Measurements from ENCODE around the gene CELF2. TPM values are rescaled to one million over a fixed set of nuclear protein-coding genes. Genes with fewer than 3 reads are reported as not detected.
"Not testable (repeated sequence)": the region's sequence is repeated elsewhere in the genome, so short reads cannot be mapped to it uniquely, and the experiment has no call there.

CELF2 gene
- total RNA-seq, 1 donor from 2014 or later = 89.2 TPM

DNA sequence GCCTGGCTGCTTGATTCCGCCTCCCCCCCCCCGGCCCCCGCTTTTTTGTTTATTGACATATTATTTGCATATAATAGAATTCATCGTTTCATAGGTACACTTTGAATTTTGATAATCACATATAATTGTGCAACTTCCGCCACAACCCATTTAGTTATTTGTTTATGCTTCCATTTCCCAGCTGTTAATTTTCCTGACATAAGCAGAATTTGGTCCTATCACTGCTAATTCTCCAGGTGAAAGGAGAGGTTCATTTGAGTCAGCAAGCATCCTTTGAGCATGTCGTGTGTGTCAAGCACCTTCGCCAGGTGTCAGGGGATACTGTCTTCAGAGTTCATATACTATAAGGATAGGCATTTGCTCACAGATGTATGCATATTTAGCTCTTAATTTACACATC lies 102.2 kb downstream of the CELF2 start:
- ChIA-PET POLR2A (interaction anchor here (1.0 kb wide), 1 partner anchor 45 kb away, joined by 4 read pairs; no protein-coding TSS in a partner anchor), CTCF (no interaction called here)
- no peaks in the 10 kb centered on the region for H3K4me1 Mint-ChIP-seq
- no peak overlapping the region for H3K4me3 Mint-ChIP-seq
- H3K27me3 Mint-ChIP-seq = no peaks in the 10 kb centered on the region
- peaks cover 13% of the 10 kb centered on the region for H3K9me3 Mint-ChIP-seq
- no peak overlapping the region for H3K27ac Mint-ChIP-seq
- no peak for ATAC-seq (ENCODE audit: low read depth)
- DNase-seq = no peak
- peaks cover 5% of the 10 kb centered on the region for H3K36me3 Mint-ChIP-seq (ENCODE audit: low read depth)
- TF ChIP-seq CTCF (IDR thresholded peaks at IDR 0.05) = no peak
- intact Hi-C loops (cut with micrococcal nuclease) = no loop called here

DNA sequence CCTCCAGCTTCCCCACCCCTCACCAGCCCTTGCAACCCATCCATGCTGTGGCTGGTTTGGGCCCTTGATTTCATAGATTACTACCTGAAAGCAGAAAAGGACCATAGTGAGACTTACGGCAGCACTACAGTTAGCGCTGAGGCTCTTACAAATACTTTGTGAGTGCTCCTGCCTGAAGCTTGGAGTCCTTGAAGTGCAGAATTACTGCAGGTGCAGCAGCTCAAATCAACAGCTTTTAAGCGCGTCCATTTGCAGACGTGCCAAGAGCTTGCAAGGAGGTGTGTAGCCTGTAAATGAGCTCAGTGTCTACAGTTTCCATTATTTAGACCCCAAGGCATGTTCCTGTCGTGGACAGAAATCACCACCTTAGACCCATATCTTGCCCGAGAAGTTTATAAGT lies 103.0 kb downstream of the CELF2 start:
- intact Hi-C loops (cut with micrococcal nuclease) = no loop called here
- Mint-ChIP-seq H3K27me3 (no peaks in the 10 kb centered on the region), H3K4me3 (no peak overlapping the region), H3K4me1 (no peaks in the 10 kb centered on the region), H3K36me3 (ENCODE audit: low read depth) (peaks cover 5% of the 10 kb centered on the region), H3K27ac (no peak overlapping the region), H3K9me3 (peaks cover 16% of the 10 kb centered on the region)
- DNase-seq (no peak), ATAC-seq (ENCODE audit: low read depth) (no peak)
- POLR2A ChIA-PET = no interaction called here
- TF ChIP-seq CTCF (IDR thresholded peaks at IDR 0.05) = no peak
- CTCF ChIA-PET = no interaction called here

GRCh38 chr10:11123892-11124291 lies 106.2 kb downstream of the CELF2 start:
- H3K36me3 Mint-ChIP-seq (ENCODE audit: low read depth); ATAC-seq (ENCODE audit: low read depth); H3K4me1 Mint-ChIP-seq; H3K27me3 Mint-ChIP-seq; intact Hi-C loops (cut with micrococcal nuclease); H3K27ac Mint-ChIP-seq; DNase-seq; POLR2A ChIA-PET; H3K4me3 Mint-ChIP-seq: not testable (repeated sequence)
- CTCF ChIA-PET = interaction anchor here (0.9 kb wide), 1 partner anchor 10 kb away, joined by 4 read pairs; no protein-coding TSS in a partner anchor
- H3K9me3 Mint-ChIP-seq = peaks cover 23% of the 10 kb centered on the region

DNA sequence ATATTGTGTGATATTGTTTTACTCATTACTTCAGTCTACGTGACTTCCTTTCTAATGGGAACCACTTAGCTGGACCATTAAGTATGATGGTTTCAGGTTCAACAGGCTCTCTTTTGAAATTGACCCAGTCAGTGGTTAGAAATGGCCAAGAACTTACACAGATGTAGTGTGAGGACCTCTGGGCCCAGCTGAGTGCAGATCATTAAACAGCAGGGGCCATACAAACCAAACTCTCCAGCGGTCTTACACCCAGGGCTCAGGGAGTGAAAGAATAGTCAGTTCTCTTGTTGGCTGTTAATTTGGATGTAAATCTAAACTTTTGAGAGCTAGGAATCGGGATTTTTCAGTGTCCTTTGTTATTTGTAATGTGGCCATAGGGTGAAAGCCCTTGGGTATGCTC lies 107.3 kb downstream of the CELF2 start:
- no peak overlapping the region for H3K4me3 Mint-ChIP-seq
- DNase-seq (no peak), ATAC-seq (ENCODE audit: low read depth) (no peak)
- no peak overlapping the region for H3K27ac Mint-ChIP-seq
- intact Hi-C loops (cut with micrococcal nuclease) = no loop called here
- TF ChIP-seq CTCF (IDR thresholded peaks at IDR 0.05) = no peak
- peaks cover 23% of the 10 kb centered on the region for H3K9me3 Mint-ChIP-seq
- ChIA-PET POLR2A (interaction anchor here (0.7 kb wide), 1 partner anchor 118 kb away, joined by 4 read pairs; no protein-coding TSS in a partner anchor), CTCF (no interaction called here)
- peaks cover 5% of the 10 kb centered on the region for H3K36me3 Mint-ChIP-seq (ENCODE audit: low read depth)
- no peaks in the 10 kb centered on the region for H3K27me3 Mint-ChIP-seq
- no peaks in the 10 kb centered on the region for H3K4me1 Mint-ChIP-seq

DNA sequence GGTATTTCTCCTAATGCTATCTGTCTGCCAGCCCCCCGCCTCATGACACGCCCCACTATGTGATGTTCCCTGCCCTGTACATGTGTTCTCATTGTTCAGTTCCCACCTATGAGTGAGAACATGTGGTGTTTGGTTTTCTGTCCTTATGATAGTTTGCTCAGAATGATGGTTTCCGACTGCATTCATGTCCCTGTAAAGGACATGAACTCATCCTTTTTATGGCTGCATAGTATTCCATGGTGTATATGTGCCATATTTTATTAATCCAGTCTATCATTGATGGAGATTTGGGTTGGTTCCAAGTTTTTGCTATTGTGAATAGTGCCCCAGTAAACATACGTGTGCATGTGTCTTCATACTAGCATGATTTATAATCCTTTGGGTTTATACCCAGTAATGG lies 109.3 kb downstream of the CELF2 start:
- H3K4me3 Mint-ChIP-seq; H3K4me1 Mint-ChIP-seq; DNase-seq; intact Hi-C loops (cut with micrococcal nuclease); ATAC-seq (ENCODE audit: low read depth); CTCF ChIA-PET; H3K27me3 Mint-ChIP-seq; H3K36me3 Mint-ChIP-seq (ENCODE audit: low read depth); POLR2A ChIA-PET; H3K27ac Mint-ChIP-seq: not testable (repeated sequence)
- peaks cover 23% of the 10 kb centered on the region for H3K9me3 Mint-ChIP-seq

DNA sequence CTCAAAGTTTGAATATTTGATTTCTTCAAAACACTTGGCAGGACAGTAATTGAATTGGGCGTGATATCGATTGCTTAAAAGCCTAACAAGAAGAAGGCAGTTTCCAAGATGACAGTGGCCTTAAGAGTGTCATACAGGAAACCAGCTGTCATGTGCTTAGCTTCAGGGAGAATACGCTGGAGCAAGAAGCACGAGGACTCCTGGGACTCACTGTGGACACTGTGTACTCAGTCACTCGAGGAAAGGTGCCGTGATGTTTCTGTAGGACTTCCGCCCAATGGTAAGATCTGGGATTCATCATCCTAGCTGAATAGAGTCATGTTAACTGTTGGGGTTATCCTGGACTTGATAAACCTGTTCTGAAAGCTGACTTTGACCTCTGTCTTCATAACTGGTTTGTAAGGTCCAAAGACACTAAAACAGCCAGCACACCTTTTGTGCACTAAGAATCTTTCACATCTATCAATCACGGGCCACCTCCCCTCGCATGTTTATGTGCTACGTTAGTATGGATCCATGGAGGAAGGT lies 113.5 kb downstream of the CELF2 start:
- ChIA-PET CTCF (no interaction called here), POLR2A (no interaction called here)
- intact Hi-C loops (cut with micrococcal nuclease) = no loop called here
- H3K4me3 Mint-ChIP-seq = no peak overlapping the region
- H3K27me3 Mint-ChIP-seq = peaks cover 3% of the 10 kb centered on the region
- H3K9me3 Mint-ChIP-seq = peaks cover 7% of the 10 kb centered on the region
- ATAC-seq (ENCODE audit: low read depth) (no peak), DNase-seq (no peak)
- no peak overlapping the region for H3K27ac Mint-ChIP-seq
- TF ChIP-seq CTCF (IDR thresholded peaks at IDR 0.05) = no peak
- H3K36me3 Mint-ChIP-seq (ENCODE audit: low read depth) = no peaks in the 10 kb centered on the region
- H3K4me1 Mint-ChIP-seq = no peaks in the 10 kb centered on the region
